CD14-positive monocyte (primary cell): ENCODE measurements around the gene SMPDL3A. TPM values are rescaled to one million over a fixed set of nuclear protein-coding genes. Genes with fewer than 3 reads are reported as not detected.
A peak's percentile ranks its signal among the peaks of the same experiment; 100 is the strongest.

Experiments
- DNase-seq, 3 donors: peaks; one replicate each; pipeline ENCODE4 v3.0.0-alpha.2; 2011 to 2022
- H2AFZ ChIP-seq: 2 replicates; pipeline ENCODE4 v1.6.0; 2012; ENCODE audit warnings: mild to moderate bottlenecking, low read depth, low read length, inconsistent platforms; ENCODE audit not compliant: insufficient read depth, poor library complexity, severe bottlenecking
- H3K27ac ChIP-seq, 2 donors: 1 replicate in 1 of 2; 2 replicates in 1 of 2; pipeline ENCODE4 v1.5.1; 2012 to 2013; ENCODE audit warnings: low read length in 2 of 2, control low read depth in 1 of 2, inconsistent platforms in 1 of 2, low read depth in 1 of 2, mild to moderate bottlenecking in 1 of 2
- H3K27me3 ChIP-seq, 2 donors: one replicate each; pipeline versions ENCODE4 v1.6.0 to v1.6.1; 2011 to 2013; ENCODE audit warnings: low read length in 2 of 2; ENCODE audit not compliant: control insufficient read depth in 2 of 2, insufficient read depth in 2 of 2
- H3K36me3 ChIP-seq, 2 donors: replicated peaks in 1 of 2; 1 replicate in 1 of 2; 2 replicates in 1 of 2; pipeline versions ENCODE4 v1.5.1 to v1.6.1; 2012 to 2013; ENCODE audit warnings: low read length in 2 of 2, control low read depth in 1 of 2, inconsistent platforms in 1 of 2, mild to moderate bottlenecking in 1 of 2; ENCODE audit not compliant: insufficient read depth in 2 of 2, control insufficient read depth in 1 of 2
- H3K4me1 ChIP-seq, 2 donors: 1 replicate in 1 of 2; 2 replicates in 1 of 2; pipeline versions ENCODE4 v1.5.1 to v1.6.1; 2012 to 2013; ENCODE audit warnings: low read length in 2 of 2, control low read depth in 1 of 2, inconsistent platforms in 1 of 2, mild to moderate bottlenecking in 1 of 2, moderate library complexity in 1 of 2; ENCODE audit not compliant: insufficient read depth in 2 of 2, control insufficient read depth in 1 of 2
- H3K4me2 ChIP-seq: replicated peaks from 2 replicates; pipeline ENCODE3; 2012; ENCODE audit warnings: low read length, moderate library complexity, mild to moderate bottlenecking; ENCODE audit not compliant: poor library complexity, severe bottlenecking; ENCODE audit errors: extremely low read depth
- H3K4me3 ChIP-seq, 3 experiments: fragments of 200-600 bp in 1 of 3; sonication (generic) in 1 of 3; replicated peaks in 1 of 3; 1 replicate in 2 of 3; 2 replicates in 1 of 3; pipeline ENCODE4 v1.5.1; 2011 to 2013; ENCODE audit warnings: low read length in 3 of 3, mild to moderate bottlenecking in 3 of 3, control low read depth in 2 of 3, low read depth in 2 of 3, inconsistent platforms in 1 of 3, moderate library complexity in 1 of 3
- H3K79me2 ChIP-seq: 2 replicates; pipeline ENCODE4 v1.6.0; 2012; ENCODE audit warnings: mild to moderate bottlenecking, control low read depth, inconsistent platforms, low read length, moderate library complexity; ENCODE audit not compliant: insufficient read depth
- H3K9ac ChIP-seq: 2 replicates; pipeline ENCODE4 v1.6.0; 2017; ENCODE audit warnings: low read length, mild to moderate bottlenecking; ENCODE audit not compliant: insufficient read depth, poor library complexity, severe bottlenecking
- H3K9me3 ChIP-seq, 2 donors: replicated peaks in 1 of 2; 1 replicate in 1 of 2; 2 replicates in 1 of 2; pipeline versions ENCODE4 v1.5.1 to v1.6.1; 2012 to 2013; ENCODE audit warnings: low read length in 2 of 2, control low read depth in 1 of 2; ENCODE audit not compliant: control insufficient read depth in 1 of 2, insufficient read depth in 1 of 2
- H4K20me1 ChIP-seq: 2 replicates; pipeline ENCODE4 v1.6.0; 2012; ENCODE audit warnings: mild to moderate bottlenecking, low read length, control low read depth, moderate library complexity; ENCODE audit not compliant: insufficient read depth
- H3K27ac Mint-ChIP-seq, 7 donors: one replicate each; pipeline ENCODE4 v1.8.0; 2020; ENCODE audit warnings: mild to moderate bottlenecking in 7 of 7, mixed read lengths in 7 of 7, moderate library complexity in 6 of 7, inconsistent platforms in 2 of 7
- H3K27me3 Mint-ChIP-seq, 3 donors: one replicate each; pipeline ENCODE4 v1.8.0; 2021 to 2022; ENCODE audit warnings: low read depth in 3 of 3, mild to moderate bottlenecking in 3 of 3, mixed read lengths in 3 of 3, moderate library complexity in 3 of 3, inconsistent platforms in 1 of 3
- H3K36me3 Mint-ChIP-seq, 2 donors: one replicate each; pipeline ENCODE4 v1.8.0; 2020; ENCODE audit warnings: mixed read lengths in 2 of 2, inconsistent platforms in 1 of 2, mild to moderate bottlenecking in 1 of 2
- H3K4me1 Mint-ChIP-seq: one replicate; pipeline ENCODE4 v1.8.0; 2020; ENCODE audit warnings: mild to moderate bottlenecking, mixed read lengths
- H3K4me3 Mint-ChIP-seq, 2 donors: one replicate each; pipeline ENCODE4 v1.8.0; 2020; ENCODE audit warnings: mild to moderate bottlenecking in 2 of 2, mixed read lengths in 2 of 2, moderate library complexity in 1 of 2
- H3K9me3 Mint-ChIP-seq, 7 donors: one replicate each; pipeline ENCODE4 v1.8.0; 2020 to 2022; ENCODE audit warnings: mixed read lengths in 7 of 7, mild to moderate bottlenecking in 6 of 7, moderate library complexity in 6 of 7, inconsistent platforms in 2 of 7
- whole genome bisulfite sequencing: methylation state at CpG from one replicate; pipeline ENCODE4 v1.1.5; 2013; ENCODE audit warnings: missing lambda C conversion rate; ENCODE audit not compliant: insufficient coverage; 5-methylcytosine and 5-hydroxymethylcytosine counted together
- intact Hi-C, 2 donors: fragments of 100-400 bp; cut with micrococcal nuclease; formaldehyde crosslinking; loops; one replicate each; pipeline versions ENCODE4 v1.15.0 to v1.15.1; 2023
- polyA plus RNA-seq, 3 donors: library from polyadenylated mRNA; depleted of rRNA in 1 of 3; unstranded in 2 of 3; stranded (reverse) in 1 of 3; fragments of 300-500 nt in 2 of 3; fragments of >200 nt in 1 of 3; fragmentation: Illumina TruSeq in 2 of 3; gene quantifications; 1 replicate in 2 of 3; 2 replicates in 1 of 3; pipeline ENCODE4 v1.2.3, GENCODE V29; 2012 to 2021
- TF ChIP-seq, protein P1 (sequence below): fragments of 200-600 bp; IDR thresholded peaks from one replicate; pipeline ENCODE4 v1.8.0; 2022; ENCODE audit warnings: antibody characterized with exemption, mild to moderate bottlenecking

SMPDL3A gene
- polyA plus RNA-seq, 3 donors, result 21.3 to 30.1 (median 21.7) TPM

DNA sequence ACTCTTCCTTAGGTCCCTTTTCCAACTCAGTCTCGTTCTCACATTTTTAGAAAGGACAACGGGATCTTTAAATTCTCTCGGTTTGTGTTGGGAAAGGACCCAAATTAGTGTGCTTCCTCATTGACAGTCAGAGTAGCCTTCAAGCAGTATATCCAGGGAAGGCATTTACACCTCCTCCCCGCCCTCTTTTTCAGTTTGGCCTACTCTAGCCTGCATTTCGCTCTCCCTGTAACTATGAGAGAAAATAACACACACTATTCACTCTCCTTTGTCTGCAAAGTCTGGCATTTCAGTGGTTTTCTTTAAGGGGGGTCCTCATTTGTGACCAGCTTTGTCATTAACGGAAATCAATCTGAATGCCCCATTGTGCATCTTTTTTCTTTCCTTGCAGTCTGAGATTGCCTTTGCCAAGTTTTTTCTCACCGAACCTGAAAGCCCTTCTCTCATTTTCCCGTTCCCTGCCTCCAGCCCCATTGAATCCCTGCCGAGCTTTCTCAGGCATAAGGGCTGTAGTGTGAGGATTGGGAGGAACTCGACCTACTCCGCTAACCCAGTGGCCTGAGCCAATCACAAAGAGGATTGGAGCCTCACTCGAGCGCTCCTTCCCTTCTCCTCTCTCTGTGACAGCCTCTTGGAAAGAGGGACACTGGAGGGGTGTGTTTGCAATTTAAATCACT, 9.9 kb upstream of the SMPDL3A start:
- Mint-ChIP-seq H3K4me1 (no peaks in the 10 kb centered on the region), H3K4me3 (peak overlapping the region in 1 of 2 donors; percentile 6), H3K9me3 (peaks cover 0 to 4% (median 0%) of the 10 kb centered on the region in 7 donors), H3K36me3 (no peaks in the 10 kb centered on the region), H3K27me3 (peaks cover 7 to 31% (median 20%) of the 10 kb centered on the region in 3 donors), H3K27ac (peak overlapping the region in 2 of 7 donors; percentile 42 to 45)
- intact Hi-C loops, result no loop called here
- H4K20me1 ChIP-seq, result no peaks in the 10 kb centered on the region
- H3K4me2 ChIP-seq, result no peak overlapping the region
- no peaks in the 10 kb centered on the region for H3K4me1 ChIP-seq
- H3K36me3 ChIP-seq, result no peaks in the 10 kb centered on the region
- no peaks in the 10 kb centered on the region for H3K9me3 ChIP-seq
- no peaks in the 10 kb centered on the region for H3K79me2 ChIP-seq
- WGBS, result 100% methylated on average over 1 of the region's 13 CpGs
- H3K9ac ChIP-seq, result no peak overlapping the region
- H2AFZ ChIP-seq, result peak overlapping the region; percentile 12
- no peak overlapping the region for H3K27ac ChIP-seq
- TF ChIP-seq, protein P1, sequence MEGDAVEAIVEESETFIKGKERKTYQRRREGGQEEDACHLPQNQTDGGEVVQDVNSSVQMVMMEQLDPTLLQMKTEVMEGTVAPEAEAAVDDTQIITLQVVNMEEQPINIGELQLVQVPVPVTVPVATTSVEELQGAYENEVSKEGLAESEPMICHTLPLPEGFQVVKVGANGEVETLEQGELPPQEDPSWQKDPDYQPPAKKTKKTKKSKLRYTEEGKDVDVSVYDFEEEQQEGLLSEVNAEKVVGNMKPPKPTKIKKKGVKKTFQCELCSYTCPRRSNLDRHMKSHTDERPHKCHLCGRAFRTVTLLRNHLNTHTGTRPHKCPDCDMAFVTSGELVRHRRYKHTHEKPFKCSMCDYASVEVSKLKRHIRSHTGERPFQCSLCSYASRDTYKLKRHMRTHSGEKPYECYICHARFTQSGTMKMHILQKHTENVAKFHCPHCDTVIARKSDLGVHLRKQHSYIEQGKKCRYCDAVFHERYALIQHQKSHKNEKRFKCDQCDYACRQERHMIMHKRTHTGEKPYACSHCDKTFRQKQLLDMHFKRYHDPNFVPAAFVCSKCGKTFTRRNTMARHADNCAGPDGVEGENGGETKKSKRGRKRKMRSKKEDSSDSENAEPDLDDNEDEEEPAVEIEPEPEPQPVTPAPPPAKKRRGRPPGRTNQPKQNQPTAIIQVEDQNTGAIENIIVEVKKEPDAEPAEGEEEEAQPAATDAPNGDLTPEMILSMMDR, result no peak
- H3K27me3 ChIP-seq, result peaks cover 10 to 23% of the 10 kb centered on the region in 2 donors
- no peak for DNase-seq
- no peak overlapping the region for H3K4me3 ChIP-seq

DNA sequence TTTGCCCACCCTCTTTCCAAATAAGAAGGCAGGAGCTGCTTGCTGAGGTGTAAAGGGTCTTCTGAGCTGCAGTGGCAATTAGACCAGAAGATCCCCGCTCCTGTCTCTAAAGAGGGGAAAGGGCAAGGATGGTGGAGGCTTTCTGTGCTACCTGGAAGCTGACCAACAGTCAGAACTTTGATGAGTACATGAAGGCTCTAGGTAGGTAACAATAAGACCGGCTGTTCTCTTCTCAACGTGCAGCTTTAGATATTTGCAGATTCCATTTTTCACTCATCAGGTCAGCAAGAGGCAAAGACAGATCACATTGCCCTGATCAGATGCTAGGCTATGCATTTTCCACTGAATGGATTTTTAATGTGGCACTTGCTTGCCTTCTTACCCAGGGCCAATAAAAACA, 9.4 kb upstream of the SMPDL3A start, which contains the start of gene FABP7:
TSS of gene FABP7 (plus strand) at position 50 of the 400 bp plus-strand sequence. CDS start at position 129, 79 bp downstream.
- H3K27ac ChIP-seq, result no peak within 1 kb of the TSS
- peak within 1 kb of the TSS in 2 of 7 donors; percentile 42 to 45 for H3K27ac Mint-ChIP-seq
- no peaks in the 10 kb centered on the region for H3K79me2 ChIP-seq
- H3K4me1 ChIP-seq, result no peaks in the 10 kb centered on the region
- no peaks in the 10 kb centered on the region for H4K20me1 ChIP-seq
- peaks cover 0 to 4% (median 0%) of the 10 kb centered on the region in 7 donors for H3K9me3 Mint-ChIP-seq
- 86% methylated on average over 3 of the region's 3 CpGs for WGBS
- H2AFZ ChIP-seq, result peak within 1 kb of the TSS; percentile 12
- no peak within 1 kb of the TSS for H3K4me3 ChIP-seq
- no peaks in the 10 kb centered on the region for H3K4me1 Mint-ChIP-seq
- no peaks in the 10 kb centered on the region for H3K36me3 ChIP-seq
- DNase-seq, result no peak
- no peaks in the 10 kb centered on the region for H3K36me3 Mint-ChIP-seq
- no peak within 1 kb of the TSS for H3K4me2 ChIP-seq
- H3K9me3 ChIP-seq, result no peaks in the 10 kb centered on the region
- peak within 1 kb of the TSS in 1 of 2 donors; percentile 6 for H3K4me3 Mint-ChIP-seq
- H3K27me3 Mint-ChIP-seq, result peaks cover 13 to 36% (median 26%) of the 10 kb centered on the region in 3 donors
- intact Hi-C loops, result no loop called here
- peaks cover 10 to 24% of the 10 kb centered on the region in 2 donors for H3K27me3 ChIP-seq
- H3K9ac ChIP-seq, result no peak within 1 kb of the TSS
- TF ChIP-seq, protein P1, result no peak
